GM12872 (cell line): ENCODE results near the gene PIK3CB.

Experiments
- TF ChIP-seq, protein P1 (sequence below): IDR thresholded peaks from 3 replicates; pipeline ENCODE4 v1.5.1; 2011; ENCODE audit warnings: low read depth, mild to moderate bottlenecking, low read length, moderate library complexity; ENCODE audit not compliant: insufficient read depth

The PIK3CB gene

DNA sequence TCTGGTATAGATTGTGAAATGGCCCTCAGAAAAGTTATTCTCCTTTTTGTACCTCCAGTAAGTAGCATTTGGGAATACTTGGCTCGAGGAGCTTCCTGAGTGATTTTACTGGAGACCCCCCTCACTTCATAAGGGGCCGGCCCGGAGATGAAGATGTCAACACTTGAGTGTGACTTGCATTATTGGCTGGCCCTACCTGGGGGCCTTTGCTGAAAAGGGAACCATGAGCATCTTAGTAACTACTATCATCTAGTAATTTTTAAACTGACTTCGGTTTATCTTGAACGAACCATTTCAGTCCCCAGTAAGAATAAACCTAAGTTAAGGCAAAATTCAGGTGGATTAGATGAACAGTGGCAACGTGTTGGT is 224.8 kb downstream of the PIK3CB start:
- TF ChIP-seq, protein P1, sequence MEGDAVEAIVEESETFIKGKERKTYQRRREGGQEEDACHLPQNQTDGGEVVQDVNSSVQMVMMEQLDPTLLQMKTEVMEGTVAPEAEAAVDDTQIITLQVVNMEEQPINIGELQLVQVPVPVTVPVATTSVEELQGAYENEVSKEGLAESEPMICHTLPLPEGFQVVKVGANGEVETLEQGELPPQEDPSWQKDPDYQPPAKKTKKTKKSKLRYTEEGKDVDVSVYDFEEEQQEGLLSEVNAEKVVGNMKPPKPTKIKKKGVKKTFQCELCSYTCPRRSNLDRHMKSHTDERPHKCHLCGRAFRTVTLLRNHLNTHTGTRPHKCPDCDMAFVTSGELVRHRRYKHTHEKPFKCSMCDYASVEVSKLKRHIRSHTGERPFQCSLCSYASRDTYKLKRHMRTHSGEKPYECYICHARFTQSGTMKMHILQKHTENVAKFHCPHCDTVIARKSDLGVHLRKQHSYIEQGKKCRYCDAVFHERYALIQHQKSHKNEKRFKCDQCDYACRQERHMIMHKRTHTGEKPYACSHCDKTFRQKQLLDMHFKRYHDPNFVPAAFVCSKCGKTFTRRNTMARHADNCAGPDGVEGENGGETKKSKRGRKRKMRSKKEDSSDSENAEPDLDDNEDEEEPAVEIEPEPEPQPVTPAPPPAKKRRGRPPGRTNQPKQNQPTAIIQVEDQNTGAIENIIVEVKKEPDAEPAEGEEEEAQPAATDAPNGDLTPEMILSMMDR = no peak

DNA sequence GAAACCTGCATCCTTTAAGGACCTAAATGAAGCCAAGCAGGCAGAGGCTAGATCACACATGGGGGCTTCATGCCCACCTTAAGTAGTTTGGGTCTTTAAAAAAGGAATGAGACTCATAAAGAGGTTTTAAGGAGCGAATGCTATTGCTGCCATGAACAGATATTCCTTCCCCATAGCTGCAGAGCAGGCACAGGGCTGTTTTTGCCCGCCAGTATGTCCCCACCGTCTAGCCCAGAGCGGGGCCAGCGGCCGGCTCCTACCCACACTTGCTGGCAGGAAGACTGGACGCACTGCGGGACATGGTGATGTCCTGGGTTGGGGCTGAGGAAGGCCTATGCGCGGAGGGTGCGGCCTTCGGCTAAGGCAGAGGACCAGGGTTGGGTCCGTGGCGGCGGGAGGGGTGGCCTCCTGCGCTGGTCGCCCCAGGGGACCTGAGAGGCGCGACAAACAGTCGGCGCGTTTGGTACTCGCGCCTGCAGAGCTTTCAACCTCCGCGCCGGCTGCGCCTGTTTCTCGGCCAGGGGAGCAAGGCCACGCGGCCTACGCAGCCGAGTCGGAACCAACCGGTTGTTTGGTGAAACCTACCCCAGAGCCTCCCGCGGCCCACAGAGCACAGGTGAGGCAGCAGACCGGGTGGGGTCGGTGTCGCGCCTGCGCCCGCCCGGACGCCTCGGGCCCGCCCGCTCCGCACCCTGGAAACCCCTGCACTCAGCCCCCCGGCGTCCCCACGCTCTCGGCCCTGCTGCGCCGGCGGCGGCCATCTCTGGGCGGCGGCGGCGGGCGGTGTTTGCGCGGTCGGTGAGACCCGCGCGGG is 226.2 kb downstream of the PIK3CB start, which contains the start of gene FAIM:
FAIM (plus strand) TSS at position 450 of the 814 bp plus-strand sequence. CDS start 10,956 bp downstream, outside the sequence.
- TF ChIP-seq, protein P1 = no peak
